ENCODE measurements around the gene CDT1.
"Not testable (repeated sequence)": the region's sequence is repeated elsewhere in the genome, so short reads cannot be mapped to it uniquely, and the experiment has no call there.

Gene CDT1

GRCh38 chr16:88769617-88770460 lies 33.8 kb upstream of the CDT1 start:
- DNase-seq (ENCODE audit: low spot score), result no peak

GRCh38 chr16:88770461-88771293 lies 32.9 kb upstream of the CDT1 start:
- DNase-seq (ENCODE audit: low spot score), result no peak

- DNase-seq (ENCODE audit: low spot score), result no peak
Measured at GRCh38 chr16:88771294-88771772, 32.3 kb upstream of the CDT1 start.

- DNase-seq (ENCODE audit: low spot score), result not testable (repeated sequence)
Measured at GRCh38 chr16:88771781-88772180, 31.8 kb upstream of the CDT1 start.

DNA sequence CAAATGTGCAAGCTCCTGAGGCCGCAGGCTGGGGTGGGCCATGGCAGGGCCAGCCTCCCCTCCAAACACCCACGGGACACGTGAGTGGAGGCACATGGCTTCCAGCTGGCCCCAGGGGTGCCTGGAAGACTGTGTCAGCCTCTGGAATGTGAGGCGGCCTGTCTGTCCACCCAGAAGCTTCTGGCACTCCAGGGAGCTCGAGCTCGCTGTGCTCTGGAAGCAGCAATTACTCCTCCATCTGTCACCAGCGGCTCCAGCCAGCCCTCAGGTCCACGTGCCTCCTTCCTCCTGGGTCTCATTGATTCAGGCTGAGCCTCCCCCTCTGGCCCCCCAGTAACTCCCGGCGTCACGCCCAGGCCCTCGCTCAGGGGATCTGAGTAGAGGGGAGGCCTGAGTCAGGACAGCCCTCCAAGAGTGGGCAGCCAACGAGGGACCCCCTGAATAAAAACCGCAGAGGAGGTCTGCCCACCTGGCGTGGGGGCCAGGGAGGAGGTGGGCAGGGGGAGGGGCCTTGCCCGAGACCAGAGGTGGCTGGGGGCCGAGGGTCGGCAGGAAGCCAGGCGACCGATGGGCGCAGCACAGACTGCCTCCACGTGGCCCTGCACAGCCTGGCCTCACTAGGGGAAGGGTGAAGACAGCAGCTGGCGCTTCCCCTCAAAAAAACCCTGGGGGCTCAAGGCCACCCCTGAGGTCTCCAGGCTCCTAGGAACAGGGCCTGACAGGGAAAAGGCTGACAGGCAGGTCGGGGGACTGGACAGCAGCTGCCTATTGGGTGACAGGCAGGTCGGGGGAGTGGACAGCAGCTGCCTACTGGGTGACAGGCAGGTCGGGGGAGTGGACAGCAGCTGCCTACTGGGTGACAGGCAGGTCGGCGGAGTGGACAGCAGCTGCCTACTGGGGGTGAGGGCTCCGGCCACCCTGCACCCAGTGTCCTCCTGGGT lies 30.4 kb upstream of the CDT1 start:
- DNase-seq (ENCODE audit: low spot score), result no peak

- DNase-seq (ENCODE audit: low spot score), result peak; percentile 83
Measured at GRCh38 chr16:88773812-88774291, 29.7 kb upstream of the CDT1 start.

DNA sequence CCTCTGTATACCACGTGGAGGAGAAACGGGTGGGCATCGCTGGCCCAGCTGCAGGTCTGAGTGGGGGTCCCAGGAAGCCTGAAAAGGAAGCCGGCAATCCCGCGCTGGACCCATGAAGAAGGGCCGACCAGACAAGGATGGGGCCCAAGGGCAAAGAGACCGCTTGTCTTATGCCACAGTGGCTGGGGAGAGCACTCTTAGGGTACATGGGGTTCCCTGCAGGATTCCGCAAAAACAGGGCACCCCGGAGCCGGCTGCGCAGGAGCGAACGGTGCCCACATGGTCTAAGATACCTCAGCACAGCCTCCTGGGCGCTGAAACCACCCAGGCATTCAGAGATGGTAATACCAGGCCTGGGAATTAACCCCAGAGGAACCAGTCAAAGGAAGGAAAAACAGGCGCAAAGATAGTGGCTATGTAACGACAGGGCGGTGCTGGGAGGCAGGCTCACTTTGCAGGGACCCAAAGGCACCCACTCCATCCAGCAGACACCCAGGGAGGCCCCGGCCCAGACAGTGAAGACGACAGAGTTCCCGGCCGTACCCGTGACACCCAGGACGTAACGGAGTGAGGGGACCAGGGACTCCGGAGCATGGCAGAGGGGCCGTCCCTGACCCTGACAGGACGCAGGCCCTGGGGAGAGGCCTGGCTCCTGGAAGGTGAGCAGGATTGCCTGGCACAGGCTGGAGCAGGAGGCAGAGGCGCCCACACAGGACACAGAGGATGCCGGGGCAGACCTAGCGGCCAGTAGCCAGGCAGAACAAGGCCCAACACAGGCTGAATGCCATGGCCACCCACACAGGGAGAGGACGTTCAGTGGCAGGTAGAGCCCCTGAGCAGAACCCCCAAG lies 28.8 kb upstream of the CDT1 start:
- no peak for DNase-seq (ENCODE audit: low spot score)

DNA sequence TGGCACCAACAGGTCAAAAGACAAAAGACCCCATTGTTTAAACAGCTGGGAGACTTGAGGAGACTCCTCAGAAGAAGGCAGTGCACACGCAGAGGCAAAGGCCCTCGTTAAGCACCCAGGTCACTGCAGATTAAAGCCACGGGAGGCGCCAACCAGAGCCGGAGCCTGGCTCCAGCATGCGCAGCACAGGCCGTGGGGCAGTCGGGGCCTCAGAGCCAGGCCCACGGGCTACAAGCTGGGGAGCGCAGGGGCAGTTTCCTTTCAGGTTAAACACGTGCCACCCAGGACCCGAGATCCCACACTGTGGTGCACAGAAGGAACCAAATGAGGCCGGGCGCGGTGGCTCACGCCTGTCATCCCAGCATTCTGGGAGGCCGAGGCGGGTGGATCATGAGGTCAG lies 27.8 kb upstream of the CDT1 start:
- no peak for DNase-seq (ENCODE audit: low spot score)

- DNase-seq (ENCODE audit: low spot score), result no peak
Measured at GRCh38 chr16:88777471-88778270, 25.9 kb upstream of the CDT1 start.

GRCh38 chr16:88778271-88778525 lies 25.4 kb upstream of the CDT1 start:
- no peak for DNase-seq (ENCODE audit: low spot score)

DNA sequence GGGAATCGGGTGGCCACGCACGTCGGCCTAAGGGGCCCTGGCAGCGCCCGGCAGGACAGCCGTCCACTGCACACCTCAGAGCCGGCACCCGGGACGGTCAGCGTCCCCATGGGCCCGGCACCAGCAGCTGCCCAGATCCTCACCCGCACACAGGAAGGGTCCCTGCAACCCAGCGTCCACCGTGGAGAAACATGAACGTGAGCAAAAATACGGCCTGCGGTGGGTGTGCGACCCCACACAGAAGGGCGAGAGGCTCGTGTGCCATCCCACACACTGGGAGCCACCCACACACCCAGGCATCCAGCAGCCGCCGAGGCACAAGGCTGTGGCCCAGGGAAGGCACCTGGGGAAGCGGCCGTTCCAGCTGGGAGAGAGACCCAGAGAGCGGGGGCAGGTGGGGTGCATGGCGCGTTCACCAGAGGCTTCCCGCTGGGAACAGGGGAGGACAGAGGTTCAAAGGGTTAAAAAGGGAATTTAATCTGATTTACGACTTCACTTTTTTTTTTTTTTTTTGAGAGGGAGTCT lies 25.0 kb upstream of the CDT1 start:
- DNase-seq (ENCODE audit: low spot score), result no peak

DNA sequence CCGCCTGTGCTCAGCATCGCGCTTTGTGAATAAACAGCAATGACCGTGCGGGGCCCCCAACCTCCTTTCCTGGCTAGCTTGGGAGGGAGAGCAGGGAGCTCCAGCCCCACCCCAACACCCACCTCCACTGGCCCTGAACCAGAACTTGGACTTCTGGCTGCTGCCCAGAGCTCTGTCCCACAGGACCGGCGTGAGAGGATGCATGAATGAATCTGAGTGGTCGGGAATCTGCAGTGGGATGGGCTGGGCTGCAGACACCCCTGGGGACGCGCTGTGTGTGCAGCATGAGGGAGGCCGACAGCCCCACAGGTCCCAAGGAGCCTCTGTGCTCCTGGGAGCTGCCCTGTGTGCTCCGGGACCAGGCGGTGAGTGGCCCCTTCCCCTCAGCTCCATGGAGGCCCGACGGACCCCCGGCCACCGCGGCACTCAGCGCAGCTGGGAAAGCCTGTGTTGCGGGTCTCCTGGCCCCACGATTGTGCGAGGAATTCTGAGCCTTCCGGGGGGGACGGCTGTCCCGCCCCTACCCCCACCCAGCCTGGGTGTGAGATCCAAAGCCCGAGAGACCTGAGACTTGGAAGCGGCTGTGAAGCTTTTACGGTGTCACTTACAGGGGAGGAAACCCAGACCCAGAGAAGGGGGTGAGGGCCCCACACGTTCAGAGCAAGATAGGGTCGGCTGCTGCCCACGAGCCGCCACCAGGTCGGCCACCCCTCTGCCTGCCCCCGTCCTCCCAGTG lies 24.0 kb upstream of the CDT1 start:
- no peak for DNase-seq (ENCODE audit: low spot score)

DNA sequence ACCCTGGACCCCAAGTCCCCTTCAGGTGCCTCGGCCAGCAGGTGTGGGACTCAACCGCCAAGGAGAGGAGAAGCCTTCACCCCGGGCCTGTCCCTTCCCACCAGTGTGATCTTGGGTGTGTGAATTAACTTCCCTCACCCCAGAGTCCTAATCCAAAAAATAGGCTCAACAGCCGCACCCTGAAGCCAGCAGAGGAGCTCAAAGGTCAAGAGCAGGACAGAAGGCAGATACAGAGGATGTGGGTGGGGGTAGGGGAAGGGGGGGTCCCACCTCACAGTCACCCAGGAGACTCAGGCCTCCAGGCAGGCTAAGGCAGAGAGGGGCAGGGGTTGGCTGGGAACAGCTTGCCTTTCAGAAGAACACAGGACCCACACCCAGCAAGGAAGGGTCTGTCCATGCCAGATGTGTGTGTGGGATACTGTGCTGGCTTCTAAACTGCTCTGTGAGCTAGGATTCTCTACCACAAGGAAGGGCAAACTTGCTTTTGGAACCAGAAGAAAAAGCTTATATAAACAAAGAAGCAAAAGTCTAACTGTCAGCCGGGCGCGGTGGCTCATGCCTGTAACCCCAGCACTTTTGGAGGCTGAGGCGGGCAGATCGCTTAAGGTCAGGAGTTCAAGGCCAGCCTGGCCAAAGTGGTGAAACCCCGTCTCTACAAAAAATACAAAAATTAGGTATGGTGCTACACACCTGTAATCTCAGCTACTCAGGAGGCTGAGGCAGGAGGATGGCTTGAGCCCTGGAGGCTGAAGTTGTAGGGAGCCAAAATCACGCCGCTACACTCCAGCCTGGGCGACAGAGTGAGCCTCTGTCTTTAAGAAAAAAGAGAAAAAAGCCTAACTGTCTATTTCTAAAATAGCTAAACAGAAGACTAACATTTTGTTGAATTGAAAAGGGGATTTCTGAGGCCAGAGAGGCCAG lies 23.2 kb upstream of the CDT1 start:
- no peak for DNase-seq (ENCODE audit: low spot score)

DNA sequence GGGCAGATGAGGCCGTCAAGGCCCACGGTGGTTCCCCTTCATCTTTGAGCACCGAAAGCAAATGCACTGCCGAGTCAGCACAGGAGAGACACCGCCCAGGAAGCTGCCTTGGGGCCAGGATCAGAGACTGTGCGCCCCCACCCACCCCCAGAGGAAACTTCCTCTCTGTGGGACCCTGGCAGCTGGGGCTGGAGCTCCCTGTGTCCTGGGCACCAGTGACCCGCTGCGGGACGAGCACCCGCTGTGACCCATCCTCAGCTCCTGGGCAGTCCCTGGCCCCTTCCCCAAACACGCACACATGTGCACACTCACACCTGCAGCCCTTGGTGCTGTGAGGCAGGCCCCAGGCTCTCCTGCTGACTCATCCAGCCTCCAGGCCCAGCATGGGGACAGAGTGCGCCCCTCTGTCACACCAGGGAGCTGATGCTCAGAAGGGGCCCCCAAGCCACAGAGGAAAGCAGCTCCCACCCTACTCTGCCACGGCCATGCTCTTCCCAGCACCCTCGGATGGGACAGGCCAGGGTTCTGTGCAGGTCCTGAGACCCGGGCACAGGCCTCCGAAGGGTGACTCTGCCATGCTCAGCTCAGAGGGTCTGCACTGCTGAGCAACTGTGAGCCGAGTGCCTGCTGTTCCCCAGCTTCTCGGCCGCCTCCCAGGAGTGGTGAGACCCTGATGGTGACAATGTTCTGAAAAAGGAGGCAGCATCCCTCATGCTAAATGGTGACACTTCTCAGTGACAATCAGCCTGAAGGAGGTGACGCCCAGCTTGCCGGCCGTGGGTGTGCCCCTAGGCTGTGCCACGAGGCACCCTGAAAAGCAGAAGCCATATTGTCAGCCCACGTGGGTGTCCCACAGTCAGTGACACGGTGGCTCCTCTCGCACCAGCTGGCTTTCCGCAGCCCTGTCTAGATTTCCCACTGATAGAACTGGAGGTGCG lies 22.2 kb upstream of the CDT1 start:
- DNase-seq (ENCODE audit: low spot score), result no peak

DNA sequence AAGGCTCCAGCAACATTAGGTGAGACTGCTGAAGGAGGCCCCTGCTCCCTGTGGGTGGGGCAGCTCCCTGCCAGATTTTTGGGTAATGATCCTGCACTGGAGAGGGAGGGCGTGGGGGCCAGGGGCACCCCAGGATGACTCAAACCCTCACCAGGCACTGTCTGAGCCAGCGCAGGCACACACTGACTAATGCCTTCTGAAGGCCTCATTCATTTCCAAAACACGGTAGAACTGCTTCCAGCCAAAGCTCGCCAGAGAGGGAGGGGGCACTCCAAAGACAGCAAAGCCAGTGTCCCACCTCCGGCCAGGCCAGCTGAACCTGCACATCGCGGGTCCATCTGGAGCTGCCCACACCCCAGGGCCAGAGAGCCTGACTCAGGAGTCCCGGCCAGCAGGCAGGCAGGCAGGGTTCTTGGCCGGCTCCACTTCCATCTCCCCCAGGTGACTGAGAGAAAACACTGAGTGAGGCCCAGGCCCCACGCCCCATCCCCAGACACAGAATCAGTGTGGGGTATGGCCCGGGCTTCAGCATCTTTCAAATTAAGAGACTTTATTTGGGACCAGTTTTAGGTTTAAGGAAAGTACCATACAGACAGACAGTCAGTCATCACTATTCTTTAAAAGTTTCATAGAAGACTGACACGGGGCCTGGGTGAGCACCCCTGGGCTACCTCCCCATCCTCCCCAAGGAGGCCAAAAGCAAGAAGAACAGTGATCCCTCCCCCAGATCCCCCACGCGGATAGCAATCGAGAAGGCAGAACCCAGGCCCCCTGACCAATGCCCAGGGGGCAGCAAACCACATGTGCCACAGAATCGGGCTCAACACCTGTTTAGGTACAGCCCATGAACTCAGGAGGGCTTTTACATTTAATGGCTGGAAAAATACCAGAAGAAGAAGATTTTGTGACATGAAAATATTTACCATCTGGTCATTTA lies 20.9 kb upstream of the CDT1 start:
- DNase-seq (ENCODE audit: low spot score), result no peak
